GM18858 (cell line): ENCODE results near the gene OTOG.

Experiments
- ATAC-seq: cut with Tn5 transposase; IDR thresholded peaks from one replicate; pipeline ENCODE4 v1.9.1; 2021; ENCODE audit not compliant: unreplicated experiment

The OTOG gene

DNA sequence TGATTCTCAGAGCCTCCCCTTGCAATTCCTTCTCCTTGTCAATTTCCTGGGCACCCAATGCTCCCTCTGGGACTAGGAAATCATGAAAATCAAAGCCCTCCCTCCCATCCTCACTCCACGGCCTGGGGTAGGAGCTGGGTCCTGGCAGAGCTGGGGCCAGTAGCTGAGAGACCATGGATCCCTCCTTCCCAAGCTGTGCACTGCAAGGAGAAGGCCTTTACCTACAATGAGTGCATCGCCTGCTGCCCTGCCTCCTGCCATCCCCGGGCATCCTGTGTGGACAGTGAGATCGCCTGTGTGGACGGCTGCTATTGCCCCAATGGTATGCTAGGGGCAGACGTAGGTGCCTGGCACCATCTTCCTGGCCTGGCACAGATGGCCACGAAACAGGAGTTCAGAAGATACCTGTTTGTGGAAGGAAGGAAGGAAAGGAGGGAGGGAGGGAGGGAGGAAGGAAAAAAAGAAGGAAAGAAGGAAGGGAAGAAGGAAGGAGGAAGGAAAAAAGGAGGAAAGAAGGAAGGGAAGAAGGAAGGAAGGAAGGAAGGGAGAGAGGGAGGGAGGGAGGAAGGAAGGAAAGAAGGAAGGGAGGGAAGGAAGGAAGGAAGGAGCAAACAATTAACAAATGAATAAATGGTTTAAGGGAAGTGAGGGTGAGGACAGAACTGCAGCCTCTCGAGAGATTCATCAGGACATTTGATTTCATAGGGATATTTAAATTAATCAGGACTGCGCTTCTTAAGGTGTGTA, 12.5 kb downstream of the OTOG start:
- ATAC-seq, result no peak

DNA sequence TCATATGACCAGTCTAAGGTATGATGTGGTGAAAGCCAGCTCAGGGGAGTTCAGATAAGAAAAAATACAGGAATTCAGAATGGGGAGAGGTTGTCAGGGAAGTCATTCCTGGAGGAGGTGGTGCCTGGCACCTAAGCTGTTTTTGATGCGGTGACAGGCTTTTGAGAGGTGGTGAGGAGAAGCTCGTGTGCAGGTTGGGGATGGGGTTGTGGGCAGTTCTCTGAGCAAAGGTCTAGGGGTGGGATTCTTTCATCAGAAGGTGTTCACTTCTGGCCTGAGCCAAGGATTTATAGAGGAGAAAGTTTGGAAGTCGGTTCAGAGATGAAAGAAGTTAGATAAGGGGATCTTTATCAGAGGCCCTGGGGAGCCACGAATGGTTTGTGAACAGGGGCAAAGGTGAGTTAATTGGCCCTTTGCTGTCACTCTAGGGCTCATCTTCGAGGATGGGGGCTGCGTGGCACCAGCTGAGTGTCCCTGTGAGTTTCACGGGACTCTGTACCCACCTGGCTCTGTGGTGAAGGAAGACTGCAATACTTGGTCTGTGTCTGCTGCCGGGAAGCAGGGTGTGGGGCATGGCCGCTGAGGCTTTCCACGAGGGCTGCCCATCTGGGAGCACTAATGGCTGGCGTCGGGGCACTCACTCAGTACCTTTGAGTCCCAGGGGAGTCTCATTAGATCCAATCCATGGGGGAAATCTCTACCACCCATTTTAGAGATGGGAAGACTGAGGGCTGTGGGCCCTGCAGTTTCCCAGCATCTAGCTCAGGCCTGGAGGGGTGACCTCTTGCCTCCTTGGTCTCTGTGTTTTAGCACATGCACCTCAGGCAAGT, 13.4 kb downstream of the OTOG start:
- no peak for ATAC-seq

DNA sequence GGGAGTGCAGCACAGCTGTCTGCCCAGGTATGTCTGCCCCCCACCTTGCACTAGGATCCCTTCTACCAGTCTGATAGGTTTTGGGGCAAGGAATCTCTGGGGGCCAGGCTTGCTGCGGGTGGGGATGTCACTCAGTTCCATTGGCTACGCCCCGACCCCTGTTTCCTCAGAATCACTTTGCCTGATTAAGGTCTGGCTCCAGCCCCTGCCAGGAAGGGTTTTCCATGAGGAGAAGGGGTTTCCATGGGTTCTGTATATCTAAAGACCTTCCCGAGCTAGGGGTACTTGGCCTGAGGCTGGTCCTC, 14.0 kb downstream of the OTOG start:
- ATAC-seq, result no peak

DNA sequence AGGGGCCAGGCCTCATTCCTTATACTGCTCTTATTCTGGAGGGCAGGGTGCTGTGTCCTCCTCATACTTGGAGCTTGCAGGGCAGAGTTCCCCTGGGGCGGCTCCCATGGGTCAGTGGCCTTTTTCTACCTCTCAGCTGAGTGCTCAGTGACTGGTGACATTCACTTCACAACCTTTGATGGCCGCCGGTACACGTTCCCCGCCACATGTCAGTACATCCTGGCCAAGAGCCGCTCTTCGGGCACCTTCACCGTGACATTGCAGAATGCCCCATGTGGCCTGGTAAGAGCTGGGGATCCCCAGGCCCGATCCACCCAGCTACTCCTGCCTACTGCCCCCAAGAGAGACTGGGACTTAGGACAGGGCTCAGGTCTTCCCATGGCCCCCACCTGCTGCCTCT, 14.5 kb downstream of the OTOG start:
- ATAC-seq, result no peak

DNA sequence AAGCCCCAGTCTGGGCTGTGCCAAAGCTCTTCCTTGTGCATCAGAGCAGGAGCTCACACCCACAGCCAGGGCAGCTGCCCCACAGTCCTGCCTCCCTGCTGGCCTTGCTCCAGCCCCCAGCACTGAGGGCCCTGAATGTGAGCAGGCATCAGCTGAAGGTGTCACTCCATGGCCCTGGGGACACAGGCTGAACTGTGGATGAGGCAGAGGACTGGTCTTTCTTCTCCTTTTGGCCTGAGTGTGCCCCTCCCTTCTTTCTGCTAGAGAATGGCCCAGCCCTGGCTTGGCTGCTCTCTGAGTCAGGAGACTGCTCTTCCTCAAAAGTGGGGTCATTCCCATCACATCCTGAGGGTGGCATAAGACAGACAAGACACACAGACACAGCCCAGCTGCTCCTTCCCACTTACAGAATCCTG, 16.2 kb downstream of the OTOG start:
- no peak for ATAC-seq

DNA sequence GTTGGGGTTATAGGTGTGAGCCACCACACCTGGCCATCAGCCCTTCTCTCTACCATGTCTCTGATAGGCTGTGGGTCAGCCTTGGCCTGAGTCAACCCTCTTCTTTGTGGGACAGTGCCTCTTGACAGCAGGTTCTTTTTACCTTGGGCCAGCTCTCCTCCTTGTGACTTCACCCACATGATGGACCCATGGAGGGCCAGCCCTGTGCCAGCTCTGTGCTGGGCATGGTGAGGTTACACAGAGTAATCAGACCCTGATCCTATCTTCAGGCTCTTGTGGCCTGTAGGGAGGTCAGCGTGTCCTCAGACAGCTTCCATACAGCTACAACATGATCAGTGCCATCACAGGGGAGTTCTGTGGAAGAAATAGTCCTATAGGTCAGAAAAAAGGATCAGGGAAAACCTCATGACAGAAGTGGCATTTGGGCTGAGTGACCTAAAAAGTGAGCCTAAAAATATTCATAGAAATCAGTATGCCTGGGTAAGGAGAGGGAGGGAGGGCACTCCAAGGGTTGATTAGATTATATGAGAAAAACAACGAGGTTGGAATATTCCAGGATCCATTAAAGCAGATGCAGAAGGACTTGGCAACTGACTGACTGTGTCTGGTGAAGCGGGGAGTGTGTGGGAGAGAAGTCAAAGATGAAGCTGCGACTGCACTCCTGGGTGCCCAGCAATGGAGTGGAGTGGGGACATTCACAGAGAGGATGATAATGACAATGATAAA, 17.1 kb downstream of the OTOG start:
- no peak for ATAC-seq

DNA sequence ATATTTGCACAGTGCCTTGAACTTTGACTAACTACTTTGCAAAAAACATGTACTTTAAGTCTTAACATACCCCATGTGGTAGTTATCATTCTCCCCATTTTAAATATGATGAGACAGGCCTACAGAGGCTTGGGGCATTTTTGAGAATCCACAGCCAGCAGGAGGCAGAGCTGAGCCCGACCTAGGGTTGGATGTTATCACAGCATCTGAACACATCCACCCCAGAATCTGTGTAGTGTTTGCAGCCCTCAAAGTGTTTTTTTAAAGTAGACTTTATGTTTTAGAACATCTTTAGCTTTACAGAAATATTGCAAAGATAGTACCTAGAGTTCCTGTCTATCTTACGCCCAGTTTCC, 17.6 kb downstream of the OTOG start:
- no peak for ATAC-seq

DNA sequence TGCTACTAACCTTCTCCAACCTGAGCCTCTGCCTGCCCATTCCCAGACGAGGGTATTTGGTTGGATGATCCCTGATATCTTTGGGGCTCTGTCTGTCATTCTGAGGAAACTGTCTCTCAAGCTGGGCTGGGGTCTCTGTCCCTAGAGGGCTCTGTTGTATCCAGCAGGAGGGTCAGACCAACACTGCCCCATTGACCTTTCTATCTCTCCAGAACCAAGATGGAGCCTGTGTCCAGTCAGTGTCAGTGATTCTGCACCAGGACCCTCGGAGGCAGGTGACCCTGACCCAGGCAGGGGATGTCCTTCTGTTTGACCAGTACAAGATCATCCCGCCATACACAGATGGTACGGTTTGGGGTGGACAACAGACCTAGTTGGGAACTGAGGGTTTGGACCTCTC, 21.9 kb downstream of the OTOG start:
- ATAC-seq, result no peak

DNA sequence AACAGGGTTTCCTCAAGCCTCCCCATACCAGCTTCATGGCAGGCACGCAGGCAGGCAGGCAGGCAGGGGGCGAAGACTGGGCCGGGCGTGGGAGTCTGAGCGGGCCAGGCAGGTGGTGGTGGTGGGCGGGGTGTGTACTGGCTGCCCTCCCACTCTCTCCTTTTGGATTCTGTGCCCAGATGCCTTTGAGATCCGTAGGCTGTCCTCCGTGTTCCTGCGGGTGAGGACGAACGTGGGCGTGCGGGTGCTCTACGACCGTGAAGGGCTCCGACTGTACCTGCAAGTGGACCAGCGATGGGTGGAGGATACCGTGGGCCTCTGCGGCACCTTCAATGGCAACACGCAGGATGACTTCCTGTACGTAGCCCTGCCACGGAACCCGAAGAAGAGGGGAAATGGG, 23.0 kb downstream of the OTOG start:
- ATAC-seq, result no peak

DNA sequence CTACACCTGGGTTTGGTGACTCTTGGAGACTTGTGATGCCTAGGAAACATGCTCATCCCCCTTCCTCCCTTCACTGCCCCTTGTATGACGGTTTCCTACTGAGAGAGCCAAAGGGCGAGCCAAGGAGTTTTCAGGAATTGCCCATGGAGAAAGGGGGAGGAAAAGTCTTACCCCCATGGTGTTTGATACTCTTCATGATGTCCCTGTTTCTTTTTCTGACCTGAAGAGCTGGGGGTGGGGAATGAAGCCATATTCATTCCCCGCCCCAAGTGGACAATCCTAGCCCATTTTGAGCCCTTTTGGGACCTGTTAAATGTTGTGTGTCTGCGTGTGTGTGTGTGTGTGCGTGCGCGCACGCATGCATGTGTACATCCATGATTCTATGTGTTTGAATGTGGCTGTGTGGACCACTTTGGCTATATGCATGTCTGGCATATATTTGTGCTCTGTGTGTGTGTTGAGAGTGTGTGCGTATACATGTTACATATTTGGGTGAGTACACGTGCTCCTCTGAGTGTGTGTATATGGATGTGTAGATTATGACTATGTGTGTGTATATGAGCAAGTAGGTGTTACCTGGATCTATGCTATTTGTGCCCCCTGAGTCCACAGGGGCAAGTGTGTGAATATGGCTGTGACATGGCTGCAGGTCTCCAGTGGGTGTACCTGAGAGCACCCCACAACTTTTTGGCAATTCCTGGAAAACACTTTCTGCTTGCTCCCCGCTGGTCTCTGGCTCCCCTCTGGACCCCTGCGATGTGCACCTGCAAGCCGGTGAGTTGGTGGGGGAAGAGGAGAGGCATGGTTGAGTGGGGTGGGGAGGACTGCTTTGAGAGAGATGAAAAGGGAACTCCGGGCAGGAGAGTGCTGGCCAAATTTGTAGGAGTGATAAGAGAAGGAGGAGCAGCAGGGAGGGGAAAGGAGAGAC, 24.6 kb downstream of the OTOG start:
- ATAC-seq, result no peak

DNA sequence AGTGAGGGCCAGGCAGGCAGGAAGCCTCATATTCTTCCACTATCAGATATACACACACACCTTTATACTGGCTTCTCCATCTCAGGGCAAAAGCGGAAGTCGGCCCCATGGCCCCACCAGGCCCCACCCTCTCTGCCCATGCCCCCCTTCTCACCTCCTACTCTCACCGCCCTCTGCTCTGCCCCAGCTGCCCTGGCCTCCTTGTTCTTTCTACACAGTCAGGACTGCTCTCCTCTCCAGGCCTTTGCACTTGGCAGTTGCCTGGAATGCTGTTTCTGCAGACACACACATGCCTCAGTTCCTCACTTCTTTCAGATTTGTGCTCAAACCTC, 25.3 kb downstream of the OTOG start:
- no peak for ATAC-seq

DNA sequence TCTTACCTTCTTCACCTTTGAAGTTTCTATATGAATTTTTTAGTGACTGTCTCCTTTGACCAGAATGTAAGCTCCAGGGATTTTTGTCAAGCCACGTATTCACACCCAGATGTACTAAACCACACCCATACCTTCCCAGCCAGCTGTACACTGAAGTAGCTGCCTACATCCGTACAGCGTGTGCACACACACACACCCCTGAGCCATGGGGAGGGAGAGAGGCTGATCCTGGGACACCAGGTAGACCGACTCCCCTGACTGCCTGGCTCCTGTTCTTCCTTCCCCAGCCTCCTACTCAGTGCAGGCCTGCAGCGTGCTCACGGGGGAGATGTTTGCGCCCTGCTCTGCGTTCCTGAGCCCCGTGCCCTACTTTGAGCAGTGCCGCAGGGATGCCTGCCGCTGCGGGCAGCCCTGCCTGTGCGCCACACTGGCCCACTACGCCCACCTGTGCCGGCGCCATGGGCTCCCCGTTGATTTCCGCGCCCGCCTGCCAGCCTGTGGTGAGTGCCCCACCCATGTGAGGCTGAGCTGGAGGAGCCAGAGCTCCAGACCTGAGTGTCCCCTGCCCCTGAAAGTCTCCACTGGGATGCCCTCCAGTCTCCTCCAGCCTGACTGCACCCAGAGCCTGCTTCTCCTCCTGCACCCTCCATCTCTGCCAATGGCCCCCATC, 25.9 kb downstream of the OTOG start:
- no peak for ATAC-seq

DNA sequence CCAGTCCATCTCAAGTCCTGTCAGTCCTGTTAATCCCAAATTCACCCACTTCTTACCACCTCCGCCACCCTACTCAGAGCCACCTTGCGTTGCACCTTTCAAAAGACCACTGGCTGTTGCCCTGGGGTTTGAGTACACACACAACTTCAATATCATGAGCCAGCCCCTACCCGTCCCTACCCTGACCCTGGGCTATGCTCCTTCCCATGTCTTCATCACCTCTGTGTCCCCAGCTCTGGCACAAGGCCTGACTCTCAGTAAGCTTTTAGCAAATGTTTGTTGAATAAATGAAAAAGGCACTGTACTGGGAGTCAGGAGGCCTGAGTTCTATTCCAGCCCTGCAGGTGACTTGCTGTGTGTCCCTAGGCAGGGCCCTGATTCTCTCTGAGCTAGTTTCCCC, 26.5 kb downstream of the OTOG start:
- ATAC-seq, result no peak

DNA sequence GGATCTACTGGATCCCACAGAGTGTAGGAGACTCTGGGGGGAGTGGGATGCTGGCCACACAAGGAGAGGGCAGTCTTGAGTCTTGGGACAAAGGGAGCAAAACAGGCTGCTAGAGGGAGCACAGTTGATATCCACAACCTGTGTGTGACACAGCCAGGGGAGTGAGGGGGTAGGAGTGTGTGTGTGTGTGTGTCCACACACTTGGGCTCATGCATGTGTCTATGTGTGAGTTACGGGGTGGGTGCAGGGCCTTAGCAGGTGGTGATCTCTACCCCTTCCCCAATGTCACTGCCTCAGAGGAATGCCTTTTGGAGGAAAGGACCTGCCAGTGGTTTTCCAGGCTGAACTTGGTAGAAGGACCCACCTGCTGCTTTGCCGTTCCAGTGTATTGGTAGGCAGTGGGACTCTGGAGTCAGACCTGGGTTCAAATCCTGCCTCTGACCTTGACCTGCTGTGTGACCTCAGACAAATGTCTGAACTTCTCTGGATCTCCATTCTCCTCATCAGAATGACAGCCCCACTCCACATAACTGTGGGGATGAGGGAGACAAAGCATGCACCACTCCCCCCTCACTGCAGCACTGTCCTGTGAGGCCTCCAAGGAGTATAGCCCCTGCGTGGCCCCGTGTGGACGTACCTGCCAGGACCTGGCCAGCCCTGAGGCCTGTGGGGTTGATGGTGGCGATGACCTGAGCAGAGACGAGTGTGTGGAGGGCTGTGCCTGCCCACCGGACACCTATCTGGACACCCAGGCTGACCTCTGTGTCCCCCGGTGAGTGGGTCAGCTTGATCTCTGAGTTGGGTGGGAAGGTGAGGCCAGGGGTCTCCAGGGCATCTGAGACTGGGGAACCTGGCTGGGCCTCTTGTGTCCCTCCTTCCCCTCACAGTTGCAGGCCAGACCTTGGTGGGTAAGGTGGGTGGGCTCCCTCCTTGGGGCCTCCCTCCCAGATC, 27.4 kb downstream of the OTOG start:
- ATAC-seq, result no peak

DNA sequence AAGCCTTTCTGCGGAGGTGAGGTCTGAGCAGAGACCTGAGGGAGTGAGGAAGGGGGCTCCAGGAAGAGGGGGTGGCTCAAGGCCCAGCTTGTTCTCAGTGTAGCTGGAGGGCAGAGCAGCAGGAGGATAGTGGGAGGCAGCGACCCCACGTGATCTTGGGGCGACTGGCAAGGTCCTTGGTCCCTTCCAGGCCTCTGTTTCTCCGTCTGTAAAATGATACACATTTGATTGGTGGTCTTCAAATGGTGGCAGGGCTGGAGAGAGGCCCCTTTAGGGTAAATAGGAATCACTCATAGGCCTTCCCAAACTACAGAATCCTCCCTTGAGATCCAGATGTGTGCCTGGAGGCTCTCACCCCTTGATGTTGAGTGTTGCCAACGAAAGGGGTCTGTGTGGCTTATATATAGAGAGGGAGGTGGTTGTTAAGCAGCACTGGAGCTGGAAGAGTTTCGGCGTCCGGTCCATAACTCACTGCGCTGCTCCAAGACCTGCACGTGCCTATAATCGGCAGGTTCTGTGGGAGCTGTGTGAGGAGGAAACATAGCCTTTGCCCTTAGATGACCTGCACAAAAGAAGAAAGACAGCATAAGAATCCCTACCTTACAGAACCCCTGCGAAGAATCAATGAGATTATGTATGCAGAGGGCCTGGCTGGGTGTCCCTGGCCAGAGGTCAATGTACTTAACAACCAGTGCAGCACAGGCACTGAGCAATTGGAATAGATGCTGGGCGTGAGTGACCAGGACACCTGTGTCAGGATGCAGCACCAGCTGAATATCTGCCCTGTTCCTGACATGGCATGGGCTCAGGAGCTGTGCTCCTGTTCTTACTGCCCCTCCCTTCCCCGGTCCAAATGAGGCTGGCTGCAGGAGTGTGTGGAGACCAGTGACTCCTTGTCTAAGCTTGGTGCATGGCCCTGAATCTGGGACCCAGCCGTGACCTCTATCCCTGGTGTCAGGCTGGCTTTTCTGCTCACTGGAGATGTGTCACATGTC, 28.7 kb downstream of the OTOG start:
- ATAC-seq, result no peak

DNA sequence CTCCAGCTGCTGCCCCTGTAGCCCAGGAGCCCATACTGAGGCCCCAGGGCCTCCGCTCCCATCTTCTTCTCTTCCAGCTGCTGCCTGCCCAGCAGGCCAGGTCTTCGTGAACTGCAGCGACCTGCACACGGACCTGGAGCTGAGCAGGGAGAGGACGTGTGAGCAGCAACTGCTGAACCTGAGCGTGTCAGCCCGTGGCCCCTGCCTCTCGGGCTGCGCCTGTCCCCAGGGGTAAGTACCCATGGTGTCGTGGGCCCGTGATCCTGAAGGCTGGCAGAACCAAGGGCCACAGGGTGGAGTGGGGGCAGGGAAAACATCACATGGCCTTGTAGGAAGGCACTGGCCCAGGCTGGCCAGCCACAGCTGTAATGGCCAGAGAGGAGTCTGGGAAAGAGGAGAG, 31.2 kb downstream of the OTOG start:
- no peak for ATAC-seq

DNA sequence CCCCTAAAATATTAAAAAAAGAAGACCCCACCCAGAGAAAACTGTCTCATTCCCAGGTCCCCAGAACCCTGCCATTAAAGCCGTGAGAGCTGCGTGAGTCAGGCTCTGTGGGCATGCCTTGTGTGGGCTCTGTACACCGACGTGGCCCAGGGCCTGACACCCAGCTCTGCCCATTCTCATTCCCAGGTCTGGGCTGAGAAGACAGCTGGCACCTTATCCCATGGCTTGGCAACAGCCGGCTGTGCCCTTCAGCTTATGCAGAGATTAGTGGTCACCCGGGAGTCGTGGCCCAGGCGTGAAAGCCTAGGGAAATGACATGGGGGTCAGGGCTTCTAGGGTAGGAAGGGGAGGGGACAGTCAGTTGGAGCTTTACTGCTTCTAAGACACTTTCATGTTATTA, 31.9 kb downstream of the OTOG start:
- ATAC-seq, result no peak

DNA sequence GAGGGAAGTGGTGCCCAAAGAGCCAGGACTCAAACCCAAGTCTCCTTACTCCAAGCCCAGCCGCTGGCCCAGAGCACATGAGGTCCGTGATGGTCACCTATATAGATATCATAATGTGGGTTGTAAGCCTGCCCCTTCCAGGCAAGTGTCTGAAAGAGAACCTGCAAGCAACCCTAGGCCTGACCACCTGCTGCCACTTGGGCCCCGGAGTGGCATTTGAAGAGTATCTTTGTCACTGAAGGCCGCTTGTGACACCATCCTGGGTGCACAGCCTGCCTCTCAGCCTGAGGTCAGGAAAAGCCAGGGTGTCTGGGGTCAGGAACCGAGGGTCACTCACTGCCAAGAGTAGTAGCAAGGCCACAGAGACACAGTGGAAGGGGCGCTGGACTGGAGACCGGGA, 32.4 kb downstream of the OTOG start:
- ATAC-seq, result no peak
